ENCODE results near the gene DRAP1.

The DRAP1 gene

GRCh38 chr11:65965986-65966762 lies 46.9 kb downstream of the DRAP1 start:
- DNase-seq = no peak

- DNase-seq = no peak
Measured at GRCh38 chr11:65967329-65967934, 48.2 kb downstream of the DRAP1 start.

GRCh38 chr11:65968600-65969482 lies 49.6 kb downstream of the DRAP1 start:
- no peak for DNase-seq

Data from NCI-H345 (cell line).